ENCODE data around the gene LSM8.
"Not testable (repeated sequence)": the region's sequence is repeated elsewhere in the genome, so short reads cannot be mapped to it uniquely, and the experiment has no call there.

LSM8 gene

DNA sequence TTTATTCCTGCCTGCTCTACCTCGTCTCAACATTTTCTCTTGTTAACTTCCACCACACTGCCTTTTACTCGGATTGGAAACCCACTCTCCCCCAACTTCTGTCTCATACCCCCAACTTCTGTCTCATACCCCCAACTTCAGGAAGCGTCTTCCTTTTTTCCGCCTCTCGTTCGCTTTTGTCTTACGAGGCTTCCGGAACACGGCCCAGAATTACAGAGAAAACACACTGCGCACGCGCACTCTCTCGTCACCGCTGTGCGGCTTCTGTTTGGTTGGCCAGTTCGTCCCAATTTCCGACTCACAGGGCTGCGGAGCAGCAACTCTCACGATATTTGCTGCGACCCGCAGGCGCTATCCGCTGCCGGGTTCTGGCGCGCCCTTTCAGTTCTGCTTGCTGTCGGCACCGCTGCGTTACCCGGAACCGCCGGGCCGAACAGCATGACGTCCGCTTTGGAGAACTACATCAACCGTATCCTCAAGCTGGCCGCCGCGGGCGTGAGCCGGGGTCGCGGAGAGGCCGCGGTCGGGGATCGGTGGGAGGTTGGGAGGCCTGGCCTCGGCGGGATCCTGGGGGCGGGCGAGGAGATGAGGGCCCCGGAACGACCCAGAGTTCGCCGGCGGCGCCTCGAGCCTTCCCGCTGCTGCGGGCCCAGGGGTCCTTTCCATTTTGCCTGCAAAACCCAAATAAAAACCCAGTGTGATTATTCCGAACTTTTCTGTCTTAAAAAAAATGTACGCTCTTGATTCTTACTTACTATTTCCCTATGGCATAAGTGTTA is at the start of gene LSM8:
TSS of gene LSM8 (plus strand) at position 379 of the 779 bp plus-strand sequence. CDS start at position 439, 60 bp downstream.
- peak; percentile 99 for DNase-seq (ENCODE audit: low read depth in 2 of 2)
- peak within 1 kb of the TSS; percentile 66 to 80 for H3K4me3 ChIP-seq (replicated peaks in 1 of 2; ENCODE audit: low read depth in 2 of 2, low read length in 2 of 2)
- TF ChIP-seq, protein P1, sequence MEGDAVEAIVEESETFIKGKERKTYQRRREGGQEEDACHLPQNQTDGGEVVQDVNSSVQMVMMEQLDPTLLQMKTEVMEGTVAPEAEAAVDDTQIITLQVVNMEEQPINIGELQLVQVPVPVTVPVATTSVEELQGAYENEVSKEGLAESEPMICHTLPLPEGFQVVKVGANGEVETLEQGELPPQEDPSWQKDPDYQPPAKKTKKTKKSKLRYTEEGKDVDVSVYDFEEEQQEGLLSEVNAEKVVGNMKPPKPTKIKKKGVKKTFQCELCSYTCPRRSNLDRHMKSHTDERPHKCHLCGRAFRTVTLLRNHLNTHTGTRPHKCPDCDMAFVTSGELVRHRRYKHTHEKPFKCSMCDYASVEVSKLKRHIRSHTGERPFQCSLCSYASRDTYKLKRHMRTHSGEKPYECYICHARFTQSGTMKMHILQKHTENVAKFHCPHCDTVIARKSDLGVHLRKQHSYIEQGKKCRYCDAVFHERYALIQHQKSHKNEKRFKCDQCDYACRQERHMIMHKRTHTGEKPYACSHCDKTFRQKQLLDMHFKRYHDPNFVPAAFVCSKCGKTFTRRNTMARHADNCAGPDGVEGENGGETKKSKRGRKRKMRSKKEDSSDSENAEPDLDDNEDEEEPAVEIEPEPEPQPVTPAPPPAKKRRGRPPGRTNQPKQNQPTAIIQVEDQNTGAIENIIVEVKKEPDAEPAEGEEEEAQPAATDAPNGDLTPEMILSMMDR (IDR thresholded peaks at IDR 0.05; ENCODE audit: low read depth, low read length) = no peak

DNA sequence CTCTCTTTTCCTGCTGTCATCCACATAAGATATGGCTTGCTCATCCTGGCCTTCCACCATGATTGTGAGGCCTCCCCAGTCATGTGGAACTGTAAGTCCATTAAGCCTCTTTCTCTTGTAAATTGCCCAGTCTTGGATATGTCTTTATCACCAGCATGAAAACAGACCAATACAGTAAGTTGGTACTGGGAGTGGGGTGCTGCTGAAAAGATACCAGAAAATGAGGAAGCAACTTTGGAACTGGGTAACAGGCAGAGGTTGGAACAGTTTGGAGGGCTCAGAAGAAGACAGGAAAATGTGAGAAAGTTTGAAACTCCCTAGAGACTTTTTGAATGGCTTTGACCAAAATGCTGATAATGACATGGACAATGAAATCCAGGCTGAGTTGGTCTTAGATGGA is 49.5 kb upstream of the LSM8 start:
- H3K4me3 ChIP-seq (replicated peaks in 1 of 2; ENCODE audit: low read depth in 2 of 2, low read length in 2 of 2); DNase-seq (ENCODE audit: low read depth in 2 of 2): not testable (repeated sequence)

DNA sequence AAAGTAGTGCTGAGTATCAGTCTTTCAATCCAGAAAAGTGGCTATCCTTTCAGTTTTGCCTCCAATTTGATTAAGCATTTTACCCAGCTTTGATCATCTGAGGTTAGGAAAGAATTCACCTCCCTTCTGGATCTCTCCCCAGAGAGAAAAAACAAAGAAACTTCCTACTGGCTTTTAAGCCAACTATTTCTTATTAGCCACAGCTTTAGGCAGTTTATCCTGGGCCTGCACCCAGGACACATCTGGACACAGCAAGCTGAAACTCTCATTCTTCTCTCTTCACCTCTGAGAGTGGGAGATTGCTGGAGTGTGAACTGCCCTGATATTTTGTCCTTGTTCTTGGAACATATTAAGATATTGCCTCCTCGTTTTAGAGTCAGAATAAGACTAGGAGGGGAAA is 43.5 kb upstream of the LSM8 start:
- TF ChIP-seq, protein P1 (IDR thresholded peaks at IDR 0.05; ENCODE audit: low read depth, low read length) = no peak
- no peak for DNase-seq (ENCODE audit: low read depth in 2 of 2)
- no peak overlapping the region for H3K4me3 ChIP-seq (replicated peaks in 1 of 2; ENCODE audit: low read depth in 2 of 2, low read length in 2 of 2)

DNA sequence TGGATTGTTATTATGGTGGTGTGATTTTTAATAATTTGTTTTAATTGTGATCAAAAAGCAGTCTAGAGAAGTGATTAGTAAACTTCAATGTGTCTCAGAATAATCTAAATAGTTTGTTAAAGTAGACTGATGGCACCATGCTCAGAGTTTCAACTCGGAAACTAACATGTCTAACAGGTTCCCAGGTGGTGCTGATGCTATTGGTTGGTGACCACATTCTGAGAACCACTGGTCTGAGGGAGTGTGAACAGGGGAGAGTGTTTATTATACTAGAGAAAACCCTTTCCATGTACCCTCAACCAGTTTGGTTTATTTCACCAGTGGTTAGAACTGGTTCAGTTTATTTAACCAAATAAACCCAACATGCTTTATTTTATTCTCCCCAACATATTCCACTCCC is 42.0 kb upstream of the LSM8 start:
- DNase-seq (ENCODE audit: low read depth in 2 of 2) = no peak
- TF ChIP-seq, protein P1 (IDR thresholded peaks at IDR 0.05; ENCODE audit: low read depth, low read length) = no peak
- no peak overlapping the region for H3K4me3 ChIP-seq (replicated peaks in 1 of 2; ENCODE audit: low read depth in 2 of 2, low read length in 2 of 2)

DNA sequence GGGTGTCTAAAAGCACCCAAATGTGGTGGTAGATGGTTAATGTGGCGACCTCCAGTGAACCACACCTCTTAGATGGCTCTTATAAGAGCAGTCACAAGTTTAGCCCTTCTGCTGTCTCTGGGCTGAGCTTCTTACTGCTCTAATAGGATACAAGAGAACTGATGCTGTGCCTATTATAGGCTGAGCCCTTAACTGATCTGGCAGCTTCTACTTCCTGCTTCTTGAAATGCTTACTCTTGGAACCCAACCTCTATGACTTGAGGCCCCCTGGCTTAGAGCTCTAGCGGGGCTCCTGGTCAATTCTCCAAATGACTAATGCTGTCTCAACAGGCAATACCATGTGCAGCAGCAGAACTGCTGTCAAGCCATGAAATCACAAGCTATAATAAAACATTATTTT is 35.0 kb upstream of the LSM8 start:
- peak; percentile 1 to 2 for DNase-seq (ENCODE audit: low read depth in 2 of 2)
- no peak overlapping the region for H3K4me3 ChIP-seq (replicated peaks in 1 of 2; ENCODE audit: low read depth in 2 of 2, low read length in 2 of 2)
- TF ChIP-seq, protein P1 (IDR thresholded peaks at IDR 0.05; ENCODE audit: low read depth, low read length) = no peak

DNA sequence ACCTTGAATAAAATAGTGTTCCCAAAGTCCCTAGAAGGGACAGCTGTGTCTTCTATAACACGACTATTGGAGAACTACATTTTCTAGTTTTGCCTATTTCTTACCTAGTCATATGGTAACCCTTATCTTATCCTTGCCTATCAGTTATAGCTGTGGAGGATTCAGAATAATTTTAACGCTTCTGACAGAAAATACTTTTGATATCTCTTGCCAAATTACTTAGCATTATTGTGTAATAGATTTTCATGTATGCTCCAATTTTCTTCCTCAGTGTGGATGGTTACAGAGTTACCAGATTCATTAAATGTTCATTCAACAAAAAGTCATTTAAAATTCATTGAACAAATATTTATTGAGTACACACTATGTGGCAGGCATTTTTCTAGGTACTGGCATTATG is 34.6 kb upstream of the LSM8 start:
- no peak for DNase-seq (ENCODE audit: low read depth in 2 of 2)
- H3K4me3 ChIP-seq (replicated peaks in 1 of 2; ENCODE audit: low read depth in 2 of 2, low read length in 2 of 2) = no peak overlapping the region
- TF ChIP-seq, protein P1 (IDR thresholded peaks at IDR 0.05; ENCODE audit: low read depth, low read length) = no peak

DNA sequence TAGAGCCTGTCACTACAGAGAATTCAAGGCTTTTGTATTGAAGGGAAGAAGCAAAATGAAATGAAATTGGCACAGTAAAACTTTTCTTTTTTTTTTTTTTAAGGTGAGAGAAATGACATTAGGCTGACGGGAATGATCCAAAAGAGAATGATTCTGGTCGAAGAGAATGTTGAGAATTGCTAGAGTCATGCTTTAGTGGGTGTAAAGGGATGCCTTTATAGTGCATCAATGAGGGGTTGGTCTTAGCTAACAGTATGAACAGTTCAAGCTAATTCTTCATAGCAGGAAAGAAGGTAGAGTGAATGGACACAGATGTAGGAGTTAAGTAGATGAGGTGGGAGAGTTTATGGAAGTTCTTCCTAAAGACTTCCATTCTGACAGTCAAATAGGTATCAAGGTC is 32.3 kb upstream of the LSM8 start:
- no peak for DNase-seq (ENCODE audit: low read depth in 2 of 2)
- H3K4me3 ChIP-seq (replicated peaks in 1 of 2; ENCODE audit: low read depth in 2 of 2, low read length in 2 of 2) = no peak overlapping the region
- TF ChIP-seq, protein P1 (IDR thresholded peaks at IDR 0.05; ENCODE audit: low read depth, low read length) = no peak
